Measurements from ENCODE around the gene ZNHIT1.

The ZNHIT1 gene

DNA sequence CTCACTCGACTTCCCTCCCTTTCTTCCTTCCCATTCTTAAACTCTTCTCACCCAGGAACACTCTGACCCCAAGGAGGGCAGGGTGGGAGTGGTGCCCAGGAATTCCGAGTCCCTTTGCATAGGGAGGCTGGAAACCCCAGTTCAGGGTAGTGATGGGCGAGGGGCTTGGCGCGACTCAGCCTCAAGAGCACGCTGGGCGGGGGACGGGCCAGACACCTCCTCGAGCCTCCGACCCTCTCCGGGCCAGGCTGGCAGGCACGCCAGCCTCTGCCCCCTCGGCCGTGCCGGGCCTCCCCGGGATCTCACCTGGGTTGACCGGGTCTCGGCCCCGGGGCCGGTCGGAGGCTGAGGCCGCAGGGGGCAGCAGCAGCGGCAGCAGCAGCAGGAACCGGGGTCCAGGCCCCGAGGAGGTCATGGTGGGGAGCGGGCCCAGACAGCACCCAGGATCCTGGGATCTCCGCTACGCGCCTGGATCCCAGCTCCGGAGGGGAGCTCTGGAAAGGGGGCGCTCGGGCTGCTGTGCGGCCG lies 1.0 kb upstream of the ZNHIT1 start:
- H3K27me3 Mint-ChIP-seq: no peaks in the 10 kb centered on the region
- H3K4me3 Mint-ChIP-seq: peak overlapping the region; percentile 96
- peaks cover 37% of the 10 kb centered on the region for H3K36me3 Mint-ChIP-seq
- peaks cover 42% of the 10 kb centered on the region for H3K4me1 Mint-ChIP-seq
- H3K27ac Mint-ChIP-seq: peak overlapping the region; percentile 88
- no peak for DNase-seq
- H3K9me3 Mint-ChIP-seq: no peaks in the 10 kb centered on the region
- CTCF ChIA-PET: interaction anchor here (0.9 to 4.9 kb wide), 6 partner anchors 13 to 452 kb away, joined by 3 to 33 read pairs (median 4); partner anchors contain the start of gene FIS1

DNA sequence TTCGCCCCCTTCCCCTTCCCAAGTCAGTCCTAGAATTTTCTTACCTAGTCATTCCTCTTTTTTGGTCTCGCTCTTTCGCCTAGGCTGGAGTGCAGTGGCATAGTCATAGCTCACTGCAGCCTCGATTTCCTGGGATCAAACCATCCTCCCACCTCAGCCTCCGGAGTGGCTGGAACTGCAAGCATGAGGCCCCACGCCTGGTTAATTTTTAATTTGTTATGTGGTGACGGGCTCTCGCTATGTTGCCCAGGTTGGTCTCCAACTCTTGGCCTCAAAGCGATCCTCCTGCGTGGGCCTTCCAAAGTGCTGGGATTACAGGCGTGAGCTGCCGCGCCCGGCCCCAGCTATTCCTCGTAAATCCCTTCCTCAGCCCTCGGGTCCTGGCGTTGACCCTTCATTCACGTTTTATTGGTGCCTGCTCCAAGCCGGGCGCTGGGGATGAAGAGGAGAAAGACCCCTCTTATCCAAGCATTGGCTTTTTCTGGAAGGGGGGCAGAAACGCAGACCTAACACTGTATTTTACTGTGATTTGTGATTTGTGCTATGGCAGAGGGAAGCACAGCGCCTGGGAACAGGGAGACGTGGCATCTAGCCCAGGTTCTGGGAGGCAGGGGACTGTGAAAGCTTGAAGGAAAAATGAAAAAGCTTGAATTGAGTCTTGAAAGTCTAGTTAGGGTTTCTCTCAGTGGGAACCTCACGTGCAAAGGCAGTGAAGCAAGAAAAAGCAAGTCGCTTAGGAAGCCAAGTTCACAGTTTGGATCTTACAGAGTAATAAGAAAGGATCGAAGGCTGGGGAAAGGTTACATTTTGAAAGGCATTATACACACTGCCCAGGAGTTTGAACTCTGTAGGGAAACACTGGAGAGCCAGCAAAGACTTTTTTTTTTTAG lies 516 bp downstream of the ZNHIT1 start:
- Mint-ChIP-seq H3K4me3 (peak overlapping the region; percentile 96), H3K36me3 (peaks cover 45% of the 10 kb centered on the region), H3K27me3 (no peaks in the 10 kb centered on the region), H3K9me3 (no peaks in the 10 kb centered on the region), H3K4me1 (peaks cover 45% of the 10 kb centered on the region), H3K27ac (peak overlapping the region; percentile 88)
- no peak for DNase-seq
- CTCF ChIA-PET: interaction anchor here (0.9 to 4.9 kb wide), 8 partner anchors 14 to 450 kb away, joined by 3 to 33 read pairs (median 3); partner anchors contain the start of gene FIS1

DNA sequence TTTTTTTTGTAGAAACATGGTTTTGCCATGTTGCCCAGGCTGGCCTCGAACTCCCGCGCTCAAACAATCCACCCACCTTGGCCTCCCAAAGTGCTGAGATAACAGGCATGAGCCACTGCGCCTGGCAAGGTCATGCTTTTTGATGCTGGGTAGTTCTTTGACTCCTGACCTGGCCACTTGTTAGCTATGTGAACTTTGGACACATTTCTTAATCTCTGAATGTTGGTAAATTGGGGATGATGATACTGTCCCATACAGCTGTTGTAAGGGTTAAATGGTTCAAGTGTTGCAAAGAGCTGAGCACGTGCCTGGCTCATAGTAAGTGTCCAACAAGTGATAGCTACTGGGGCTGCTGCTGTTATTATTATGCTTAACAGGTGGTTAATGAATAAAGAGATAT lies 2.3 kb downstream of the ZNHIT1 start:
- H3K36me3 Mint-ChIP-seq: peaks cover 52% of the 10 kb centered on the region
- H3K4me3 Mint-ChIP-seq: no peak overlapping the region
- no peaks in the 10 kb centered on the region for H3K9me3 Mint-ChIP-seq
- peaks cover 42% of the 10 kb centered on the region for H3K4me1 Mint-ChIP-seq
- no peak for DNase-seq
- no peak overlapping the region for H3K27ac Mint-ChIP-seq
- CTCF ChIA-PET: interaction anchor here (4.9 kb wide), 1 partner anchor 24 kb away, joined by 33 read pairs; the partner anchor contains the start of gene FIS1
- H3K27me3 Mint-ChIP-seq: no peaks in the 10 kb centered on the region

DNA sequence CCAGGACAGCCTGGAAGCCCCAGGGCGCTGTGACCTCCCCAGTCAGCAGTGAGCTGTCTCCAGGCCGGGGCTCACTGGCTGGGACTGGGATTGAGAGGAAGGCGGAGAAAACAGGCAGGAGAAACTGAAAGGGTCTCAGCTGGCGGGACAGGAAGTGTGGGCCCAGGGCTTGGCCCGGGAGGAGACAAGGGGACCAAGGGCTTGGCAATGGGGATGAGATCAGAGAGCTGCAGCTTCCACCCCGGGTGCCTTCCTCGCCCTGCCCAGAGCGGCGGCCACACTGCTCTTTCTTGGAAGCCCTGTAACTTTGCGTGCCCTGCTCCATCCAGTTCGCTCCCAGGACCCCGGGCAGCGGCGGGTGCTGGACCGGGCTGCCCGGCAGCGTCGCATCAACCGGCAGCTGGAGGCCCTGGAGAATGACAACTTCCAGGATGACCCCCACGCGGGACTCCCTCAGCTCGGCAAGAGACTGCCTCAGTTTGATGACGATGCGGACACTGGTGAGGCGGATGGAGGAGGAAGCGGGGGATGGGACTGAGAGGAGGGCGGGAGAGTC lies 4.4 kb downstream of the ZNHIT1 start:
- Mint-ChIP-seq H3K27ac (no peak overlapping the region), H3K36me3 (peaks cover 44% of the 10 kb centered on the region), H3K4me1 (peaks cover 28% of the 10 kb centered on the region), H3K9me3 (no peaks in the 10 kb centered on the region), H3K27me3 (no peaks in the 10 kb centered on the region), H3K4me3 (no peak overlapping the region)
- CTCF ChIA-PET: interaction anchor here (1.0 kb wide), 1 partner anchor 22 kb away, joined by 3 read pairs; no protein-coding TSS in a partner anchor
- DNase-seq: no peak

DNA sequence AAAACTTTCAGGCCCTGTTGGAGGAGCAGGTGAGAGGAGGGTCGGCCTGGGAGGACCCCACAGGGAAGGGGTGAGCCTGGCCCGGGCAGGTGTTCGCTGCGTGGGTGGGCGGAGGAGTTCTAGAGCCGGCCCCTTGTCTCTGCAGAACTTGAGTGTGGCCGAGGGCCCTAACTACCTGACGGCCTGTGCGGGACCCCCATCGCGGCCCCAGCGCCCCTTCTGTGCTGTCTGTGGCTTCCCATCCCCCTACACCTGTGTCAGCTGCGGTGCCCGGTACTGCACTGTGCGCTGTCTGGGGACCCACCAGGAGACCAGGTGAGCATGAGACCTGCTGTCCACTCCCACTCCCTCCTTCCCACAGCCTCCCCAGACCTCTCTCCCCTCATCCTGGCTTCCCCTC lies 5.6 kb downstream of the ZNHIT1 start:
- H3K9me3 Mint-ChIP-seq: no peaks in the 10 kb centered on the region
- peaks cover 45% of the 10 kb centered on the region for H3K36me3 Mint-ChIP-seq
- H3K4me1 Mint-ChIP-seq: peaks cover 24% of the 10 kb centered on the region
- peak overlapping the region; percentile 45 for H3K27ac Mint-ChIP-seq
- CTCF ChIA-PET: no interaction called here
- H3K4me3 Mint-ChIP-seq: no peak overlapping the region
- no peaks in the 10 kb centered on the region for H3K27me3 Mint-ChIP-seq
- no peak for DNase-seq

GRCh38 chr7:101225650-101226049 lies 7.7 kb downstream of the ZNHIT1 start:
- Mint-ChIP-seq H3K27me3 (no peaks in the 10 kb centered on the region), H3K9me3 (no peaks in the 10 kb centered on the region), H3K4me3 (no peak overlapping the region), H3K36me3 (peaks cover 53% of the 10 kb centered on the region), H3K4me1 (peaks cover 9% of the 10 kb centered on the region), H3K27ac (no peak overlapping the region)
- DNase-seq: no peak
- CTCF ChIA-PET: no interaction called here

GRCh38 chr7:101226721-101227120 lies 8.8 kb downstream of the ZNHIT1 start:
- no peak overlapping the region for H3K27ac Mint-ChIP-seq
- no peak for DNase-seq
- peaks cover 9% of the 10 kb centered on the region for H3K4me1 Mint-ChIP-seq
- CTCF ChIA-PET: no interaction called here
- H3K27me3 Mint-ChIP-seq: no peaks in the 10 kb centered on the region
- H3K4me3 Mint-ChIP-seq: no peak overlapping the region
- no peaks in the 10 kb centered on the region for H3K9me3 Mint-ChIP-seq
- peaks cover 46% of the 10 kb centered on the region for H3K36me3 Mint-ChIP-seq

DNA sequence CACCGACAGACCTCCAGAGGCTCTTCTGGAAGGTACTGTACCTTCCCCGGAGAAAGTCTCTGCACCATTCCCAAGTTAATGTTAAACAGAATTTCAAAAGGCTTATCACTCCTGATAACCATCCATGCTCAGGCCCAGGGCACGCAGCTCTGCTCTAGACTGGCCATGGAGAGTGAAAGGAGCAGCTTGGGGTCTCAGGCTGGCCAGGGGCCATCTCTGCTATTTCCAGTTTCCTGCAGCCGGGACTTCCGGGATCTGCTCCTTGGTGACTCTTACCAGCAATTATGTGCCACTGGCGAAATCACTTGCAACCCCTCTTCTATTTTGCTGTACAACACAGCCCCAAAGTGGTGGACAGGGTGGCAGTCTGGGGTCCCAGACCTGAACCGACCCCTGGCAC lies 13.7 kb downstream of the ZNHIT1 start:
- no peak for DNase-seq
- no peaks in the 10 kb centered on the region for H3K9me3 Mint-ChIP-seq
- H3K36me3 Mint-ChIP-seq: peaks cover 22% of the 10 kb centered on the region
- peak overlapping the region; percentile 14 for H3K27ac Mint-ChIP-seq
- H3K4me3 Mint-ChIP-seq: no peak overlapping the region
- H3K27me3 Mint-ChIP-seq: no peaks in the 10 kb centered on the region
- peaks cover 4% of the 10 kb centered on the region for H3K4me1 Mint-ChIP-seq
- CTCF ChIA-PET: interaction anchor here (1.1 kb wide), 1 partner anchor 12 kb away, joined by 3 read pairs; no protein-coding TSS in a partner anchor

DNA sequence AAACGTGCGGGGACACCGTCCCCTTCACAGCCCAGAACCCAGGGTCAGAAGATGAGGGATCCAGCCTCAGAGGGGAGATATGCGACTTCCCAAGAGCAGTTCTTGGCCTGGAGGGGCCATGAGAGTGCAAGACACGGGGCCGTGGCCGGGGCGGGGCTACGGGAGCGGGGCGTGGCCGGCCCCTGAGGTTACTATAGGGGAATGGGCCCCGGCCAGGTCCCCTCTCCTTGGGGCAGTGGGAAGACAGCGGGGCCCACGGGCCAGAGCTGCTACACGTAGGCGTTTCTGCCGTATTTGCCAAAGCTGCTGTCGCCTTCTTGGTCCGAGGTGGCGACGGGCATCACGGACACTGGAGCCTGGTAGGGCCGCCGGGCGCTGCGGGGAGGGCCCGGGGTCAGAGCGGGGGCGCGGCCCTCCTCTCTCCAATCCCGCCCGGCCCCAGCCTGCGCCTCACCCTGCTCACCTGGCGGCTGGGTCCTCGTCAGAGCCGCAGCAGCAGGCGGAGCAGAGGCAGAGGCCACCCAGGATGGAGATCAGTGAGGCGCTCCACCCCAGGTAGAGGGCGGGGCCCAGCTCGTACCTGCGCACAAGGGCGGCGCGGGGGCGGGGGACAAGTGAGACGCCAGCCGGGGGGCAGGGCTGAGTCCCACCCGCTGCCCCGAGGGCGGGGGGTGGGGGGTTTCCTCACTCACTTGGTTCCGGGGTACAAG lies 14.3 kb downstream of the ZNHIT1 start:
- CTCF ChIA-PET: interaction anchor here (3.1 kb wide), 1 partner anchor 12 kb away, joined by 16 read pairs; the partner anchor contains the start of gene FIS1
- H3K9me3 Mint-ChIP-seq: no peaks in the 10 kb centered on the region
- peaks cover 4% of the 10 kb centered on the region for H3K4me1 Mint-ChIP-seq
- H3K27ac Mint-ChIP-seq: no peak overlapping the region
- H3K27me3 Mint-ChIP-seq: no peaks in the 10 kb centered on the region
- peaks cover 18% of the 10 kb centered on the region for H3K36me3 Mint-ChIP-seq
- no peak overlapping the region for H3K4me3 Mint-ChIP-seq
- DNase-seq: no peak

DNA sequence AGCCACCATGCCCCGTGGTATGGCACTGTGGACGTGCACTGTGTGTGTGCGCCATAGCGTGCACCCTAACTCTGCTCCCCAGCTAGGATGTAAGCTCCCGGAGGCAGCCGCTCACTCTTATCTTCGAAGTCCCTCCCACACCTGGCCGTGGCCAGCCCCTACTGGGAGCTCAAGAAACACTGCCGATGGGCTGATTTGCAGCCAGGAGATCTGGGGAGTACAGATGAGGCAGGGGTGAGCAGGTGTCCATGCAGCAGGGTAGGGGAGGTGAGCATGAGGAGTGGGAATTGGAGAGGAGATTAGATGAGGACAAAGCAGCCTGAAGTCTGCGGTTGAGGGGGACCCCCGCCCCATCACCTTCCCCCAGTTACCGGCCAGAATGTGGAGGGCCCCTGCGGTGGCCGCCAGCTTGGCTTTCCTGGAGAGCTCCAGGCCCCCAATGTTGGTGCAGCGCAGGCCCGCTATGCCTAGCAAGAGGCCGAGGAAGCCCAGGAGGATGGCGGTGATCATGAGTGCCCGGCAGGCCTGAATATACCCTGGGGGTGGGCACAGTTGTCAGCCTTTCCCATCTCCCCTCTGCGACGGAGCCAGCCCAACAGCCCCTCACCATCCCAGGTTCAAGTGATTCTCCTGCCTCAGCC lies 16.1 kb downstream of the ZNHIT1 start:
- H3K36me3 Mint-ChIP-seq: peaks cover 14% of the 10 kb centered on the region
- H3K9me3 Mint-ChIP-seq: no peaks in the 10 kb centered on the region
- no peak overlapping the region for H3K4me3 Mint-ChIP-seq
- no peak overlapping the region for H3K27ac Mint-ChIP-seq
- peaks cover 4% of the 10 kb centered on the region for H3K4me1 Mint-ChIP-seq
- CTCF ChIA-PET: interaction anchor here (2.1 to 3.1 kb wide), 2 partner anchors 10 to 49 kb away, joined by 13 to 16 read pairs; partner anchors contain the start of gene FIS1
- no peaks in the 10 kb centered on the region for H3K27me3 Mint-ChIP-seq
- no peak for DNase-seq

- no peak overlapping the region for H3K27ac Mint-ChIP-seq
- H3K36me3 Mint-ChIP-seq: peaks cover 15% of the 10 kb centered on the region
- no peaks in the 10 kb centered on the region for H3K27me3 Mint-ChIP-seq
- H3K4me3 Mint-ChIP-seq: no peak overlapping the region
- CTCF ChIA-PET: interaction anchor here (2.1 to 3.1 kb wide), 2 partner anchors 10 to 48 kb away, joined by 13 to 16 read pairs; partner anchors contain the start of gene FIS1
- no peak for DNase-seq
- peaks cover 4% of the 10 kb centered on the region for H3K4me1 Mint-ChIP-seq
- no peaks in the 10 kb centered on the region for H3K9me3 Mint-ChIP-seq
These were observed 16.7 kb downstream of the ZNHIT1 start for GRCh38 chr7:101234636-101235035.

- H3K36me3 Mint-ChIP-seq: peaks cover 15% of the 10 kb centered on the region
- CTCF ChIA-PET: interaction anchor here (2.1 to 3.1 kb wide), 2 partner anchors 9 to 48 kb away, joined by 13 to 16 read pairs; partner anchors contain the start of gene FIS1
- H3K4me3 Mint-ChIP-seq: no peak overlapping the region
- no peaks in the 10 kb centered on the region for H3K27me3 Mint-ChIP-seq
- H3K4me1 Mint-ChIP-seq: peaks cover 4% of the 10 kb centered on the region
- no peaks in the 10 kb centered on the region for H3K9me3 Mint-ChIP-seq
- DNase-seq: no peak
- H3K27ac Mint-ChIP-seq: no peak overlapping the region
These were observed 17.1 kb downstream of the ZNHIT1 start for GRCh38 chr7:101235050-101235449.

- CTCF ChIA-PET: interaction anchor here (0.6 to 3.1 kb wide), 3 partner anchors 9 to 173 kb away, joined by 3 to 16 read pairs (median 13); partner anchors contain the start of gene FIS1
- H3K4me3 Mint-ChIP-seq: no peak overlapping the region
- no peaks in the 10 kb centered on the region for H3K9me3 Mint-ChIP-seq
- H3K36me3 Mint-ChIP-seq: peaks cover 15% of the 10 kb centered on the region
- H3K4me1 Mint-ChIP-seq: peaks cover 3% of the 10 kb centered on the region
- H3K27me3 Mint-ChIP-seq: no peaks in the 10 kb centered on the region
- H3K27ac Mint-ChIP-seq: no peak overlapping the region
- no peak for DNase-seq
These were observed 17.6 kb downstream of the ZNHIT1 start for GRCh38 chr7:101235522-101235921.
